GM18951 (cell line): ENCODE measurements around the gene CCNY.
"Not testable (repeated sequence)": the region's sequence is repeated elsewhere in the genome, so short reads cannot be mapped to it uniquely, and the experiment has no call there.

Experiments used
- POLR2A ChIP-seq: IDR thresholded peaks from 4 replicates; pipeline ENCODE4 v1.6.1; 2011; ENCODE audit warnings: mild to moderate bottlenecking; ENCODE audit not compliant: insufficient read length, insufficient read depth; ENCODE audit errors: extremely low read depth
- in situ Hi-C: fragments of 300-500 bp; cut with MboI; formaldehyde crosslinking; loops from one replicate; pipeline ENCODE4 v1.12.0; 2022; ENCODE audit warnings: low sequenced_read_pairs, mixed read lengths, inconsistent platforms; ENCODE audit not compliant: unreplicated experiment

The CCNY gene

DNA sequence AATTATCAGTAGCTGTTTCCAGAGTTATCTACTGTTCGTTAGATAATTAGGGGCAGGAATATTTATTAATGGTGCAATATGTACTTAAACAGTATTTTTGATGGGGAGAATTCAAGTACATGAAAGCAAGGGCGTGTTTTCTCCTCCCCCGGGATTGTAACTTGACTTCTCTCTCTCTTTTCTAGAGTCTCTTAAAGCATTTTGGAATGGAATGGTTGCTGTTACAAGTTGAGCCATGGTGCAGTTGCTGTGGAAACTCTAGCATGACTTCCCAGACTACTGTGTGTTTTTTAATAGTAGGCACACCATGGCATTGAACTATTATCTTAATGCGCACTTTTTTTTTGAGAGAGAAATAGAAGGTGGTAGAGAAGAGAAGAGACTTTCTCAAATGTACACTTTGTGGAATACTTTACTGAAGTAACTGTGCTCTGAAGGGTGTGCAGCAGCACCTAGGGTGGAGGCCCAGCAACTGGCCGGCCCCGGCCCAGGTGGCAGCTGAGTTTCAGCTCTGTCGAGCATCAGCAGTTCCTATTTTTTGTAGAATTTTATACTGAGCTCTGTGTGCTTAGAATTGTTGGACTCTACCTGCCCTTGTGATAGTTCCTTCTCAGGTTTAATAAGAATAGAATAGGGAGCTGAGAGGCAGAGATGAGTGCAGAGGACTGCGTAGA, 64.4 kb downstream of the CCNY start:
- in situ Hi-C loops, result no loop called here
- no peak for TF ChIP-seq POLR2A

DNA sequence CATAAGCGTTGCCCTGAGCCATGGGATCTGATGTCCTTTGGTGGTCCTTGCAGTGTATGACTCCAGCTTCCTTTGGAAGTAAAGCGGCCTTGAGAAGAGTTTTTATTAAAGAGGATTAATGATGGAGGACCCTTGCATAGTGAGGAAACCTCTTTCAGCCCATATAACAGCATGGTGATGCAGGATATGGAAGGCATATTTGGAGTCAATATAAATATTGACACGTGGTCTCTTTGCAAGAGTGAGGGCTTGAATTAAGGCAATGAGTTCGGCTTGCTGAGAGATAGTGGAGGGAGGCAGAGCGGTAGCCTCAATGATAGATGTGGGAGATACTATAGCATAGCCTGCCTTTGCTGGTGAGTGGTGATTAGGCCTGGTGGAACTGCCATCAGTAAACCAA, 67.2 kb downstream of the CCNY start:
- in situ Hi-C loops, result not testable (repeated sequence)

DNA sequence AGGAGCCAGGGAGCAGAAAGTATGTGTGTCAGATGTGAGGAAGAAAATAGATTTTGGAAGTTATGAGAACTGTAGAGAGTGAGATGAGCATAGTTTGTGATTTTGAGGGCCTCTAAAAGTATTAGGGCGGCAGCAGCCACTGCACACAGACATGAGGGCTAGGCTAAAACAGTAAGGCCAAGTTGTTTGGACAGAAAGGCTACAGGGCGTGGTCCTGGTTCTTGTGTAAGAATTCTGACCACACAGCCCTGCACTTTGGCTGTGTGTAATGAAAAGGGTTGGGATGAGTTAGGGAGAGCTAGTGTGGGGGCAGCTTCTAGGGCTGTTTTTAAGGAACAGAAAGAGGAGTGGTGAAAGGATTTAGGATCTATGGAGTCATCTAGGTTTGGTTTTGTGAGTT, 67.8 kb downstream of the CCNY start:
- in situ Hi-C loops, result not testable (repeated sequence)

DNA sequence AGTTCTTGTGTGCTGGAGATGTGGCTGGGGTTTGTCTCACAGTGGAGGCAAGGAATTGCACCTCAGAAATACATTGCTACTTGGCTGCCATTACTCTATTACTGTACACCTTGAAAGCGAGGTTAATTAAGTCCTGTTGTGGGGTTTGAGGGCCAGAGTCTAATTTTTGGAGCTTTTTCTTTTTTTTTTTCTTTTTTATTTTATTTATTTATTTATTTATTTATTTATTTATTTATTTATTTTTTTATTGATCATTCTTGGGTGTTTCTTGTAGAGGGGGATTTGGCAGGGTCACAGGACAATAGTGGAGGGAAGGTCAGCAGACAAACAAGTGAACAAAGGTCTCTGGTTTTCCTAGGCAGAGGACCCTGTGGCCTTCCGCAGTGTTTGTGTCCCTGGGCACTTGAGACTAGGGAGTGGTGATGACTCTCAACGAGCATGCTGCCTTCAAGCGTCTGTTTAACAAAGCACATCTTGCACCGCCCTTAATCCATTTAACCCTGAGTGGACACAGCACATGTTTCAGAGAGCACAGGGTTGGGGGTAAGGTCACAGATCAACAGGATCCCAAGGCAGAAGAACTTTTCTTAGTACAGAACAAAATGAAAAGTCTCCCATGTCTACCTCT, 69.8 kb downstream of the CCNY start:
- in situ Hi-C loops, result not testable (repeated sequence)

DNA sequence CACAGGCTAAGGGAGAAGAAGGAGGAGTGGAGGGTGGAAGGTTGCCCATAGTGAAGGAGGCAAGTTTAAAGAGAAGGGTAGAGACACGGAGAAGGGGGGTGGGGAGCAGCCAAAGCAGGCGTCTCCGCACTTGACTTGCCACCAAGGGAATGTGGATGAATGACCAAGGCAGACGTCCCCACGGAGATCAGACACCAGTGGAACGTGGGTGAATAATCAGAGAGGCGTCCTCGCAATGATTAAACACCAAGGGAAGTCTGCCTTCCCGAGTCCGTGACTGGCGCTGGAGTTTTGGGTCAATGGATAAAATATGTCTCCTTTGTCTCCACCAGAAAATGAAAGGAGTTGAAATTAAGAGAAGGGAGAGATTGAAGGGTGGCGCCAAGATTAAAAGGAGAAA, 71.4 kb downstream of the CCNY start:
- in situ Hi-C loops, result not testable (repeated sequence)

DNA sequence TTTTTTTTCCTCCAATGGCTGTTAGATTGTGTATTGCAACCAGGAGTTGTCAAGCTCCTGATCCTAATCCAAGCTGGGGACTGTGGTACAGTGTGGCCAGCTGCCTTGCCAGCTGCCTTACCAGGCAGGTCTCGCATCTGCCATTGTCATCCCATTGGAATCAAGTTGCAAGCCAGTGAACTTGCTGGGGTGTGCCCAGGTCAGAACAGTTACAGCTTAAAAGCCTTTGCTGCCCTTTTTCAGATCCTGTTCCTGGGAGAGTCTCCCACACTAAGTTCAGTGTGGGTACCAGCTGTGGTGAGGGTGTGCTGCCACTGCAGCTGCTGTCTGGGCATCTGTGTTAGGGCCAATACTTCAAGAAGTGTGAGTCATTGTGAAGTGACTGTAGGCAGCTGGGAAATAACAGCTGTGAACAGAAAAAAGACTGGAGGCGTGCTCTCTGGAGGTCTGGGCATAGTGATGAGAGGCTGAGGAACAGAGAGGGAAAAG, 72.8 kb downstream of the CCNY start:
- no peak for TF ChIP-seq POLR2A
- in situ Hi-C loops, result no loop called here

DNA sequence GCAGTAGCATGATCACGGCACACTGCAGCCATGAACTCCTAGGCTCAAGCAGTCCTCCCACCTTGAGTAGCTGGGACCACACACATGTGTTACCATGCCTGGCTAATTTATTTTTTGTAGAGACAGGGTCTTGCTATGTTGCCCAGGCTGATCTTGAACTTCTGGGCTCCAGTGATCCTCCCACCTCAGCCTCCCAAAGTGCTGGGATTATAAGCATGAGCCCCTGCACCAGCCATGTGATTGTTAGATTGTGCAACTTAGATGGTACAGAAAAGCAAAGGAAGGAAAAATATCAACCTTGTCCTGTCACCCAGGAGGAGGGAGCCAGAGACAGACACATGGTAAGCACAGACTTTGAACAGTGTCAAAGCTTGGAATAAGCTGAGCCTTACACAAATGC, 73.5 kb downstream of the CCNY start:
- in situ Hi-C loops, result no loop called here

DNA sequence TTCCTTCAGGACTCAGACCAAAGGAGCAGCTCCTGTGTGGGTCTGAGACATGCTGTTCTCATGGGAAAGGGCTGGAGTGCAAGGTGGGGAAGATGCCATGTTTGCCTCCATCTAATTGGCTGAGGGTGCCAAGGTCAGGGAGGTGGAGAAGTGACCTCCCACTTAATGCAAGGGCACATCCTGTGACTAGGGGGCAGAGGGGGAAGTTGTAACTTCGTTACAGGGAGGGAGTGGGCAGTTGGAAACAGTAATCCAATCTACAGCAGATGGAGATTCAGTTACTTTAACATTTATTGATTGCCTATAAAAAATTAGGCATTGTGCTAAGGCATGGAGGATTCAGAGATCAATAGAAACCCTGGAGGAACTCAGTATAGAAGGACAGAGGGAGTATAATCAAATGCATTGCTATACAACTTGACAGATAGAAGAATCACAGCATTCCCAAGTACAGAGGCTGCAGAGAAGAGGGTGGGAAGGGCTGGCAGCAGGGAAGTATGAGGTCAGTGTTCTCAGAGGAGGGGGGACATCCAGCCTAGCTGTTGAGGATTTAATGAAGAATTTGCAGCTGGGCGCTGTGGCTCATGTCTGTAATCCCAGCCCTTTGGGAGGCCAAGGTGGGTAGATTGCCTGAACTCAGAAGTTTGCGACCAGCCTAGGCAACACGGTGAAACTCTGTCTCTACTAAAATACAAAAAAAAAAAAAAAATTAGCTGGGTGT, 75.9 kb downstream of the CCNY start:
- no peak for TF ChIP-seq POLR2A

More for the DNA sequence above, 73.5 kb downstream of the CCNY start:
- TF ChIP-seq POLR2A, result no peak

DNA sequence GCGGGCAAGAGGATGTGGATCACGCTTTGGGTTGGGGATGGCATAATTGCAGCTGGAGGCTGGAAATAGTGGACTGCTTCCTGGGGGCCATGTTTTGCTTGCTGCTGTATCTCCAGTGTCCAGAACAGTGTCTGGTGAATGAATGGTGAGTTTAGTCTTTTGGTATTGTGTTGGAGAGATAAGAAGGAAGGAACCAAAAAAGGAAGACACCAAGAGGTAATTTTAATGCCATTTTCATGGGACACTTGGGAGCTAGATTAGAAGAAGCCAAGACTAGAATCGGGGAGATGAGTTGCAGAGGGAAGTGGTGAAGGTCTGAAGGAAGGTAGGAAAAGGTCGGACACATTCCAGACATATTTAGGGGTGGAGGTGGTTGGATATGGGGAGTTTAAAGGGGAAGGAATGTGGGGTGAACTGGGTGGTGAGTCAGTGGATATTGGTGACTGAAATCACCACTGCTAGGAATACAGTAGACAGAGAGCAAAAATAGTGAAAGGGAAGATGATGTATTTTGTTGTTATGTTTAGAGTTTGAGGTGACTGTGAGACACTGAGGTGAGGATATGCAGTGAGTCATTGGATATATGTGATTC, 76.7 kb downstream of the CCNY start:
- no peak for TF ChIP-seq POLR2A
- in situ Hi-C loops, result no loop called here

More for the DNA sequence above, 75.9 kb downstream of the CCNY start:
- in situ Hi-C loops, result no loop called here

DNA sequence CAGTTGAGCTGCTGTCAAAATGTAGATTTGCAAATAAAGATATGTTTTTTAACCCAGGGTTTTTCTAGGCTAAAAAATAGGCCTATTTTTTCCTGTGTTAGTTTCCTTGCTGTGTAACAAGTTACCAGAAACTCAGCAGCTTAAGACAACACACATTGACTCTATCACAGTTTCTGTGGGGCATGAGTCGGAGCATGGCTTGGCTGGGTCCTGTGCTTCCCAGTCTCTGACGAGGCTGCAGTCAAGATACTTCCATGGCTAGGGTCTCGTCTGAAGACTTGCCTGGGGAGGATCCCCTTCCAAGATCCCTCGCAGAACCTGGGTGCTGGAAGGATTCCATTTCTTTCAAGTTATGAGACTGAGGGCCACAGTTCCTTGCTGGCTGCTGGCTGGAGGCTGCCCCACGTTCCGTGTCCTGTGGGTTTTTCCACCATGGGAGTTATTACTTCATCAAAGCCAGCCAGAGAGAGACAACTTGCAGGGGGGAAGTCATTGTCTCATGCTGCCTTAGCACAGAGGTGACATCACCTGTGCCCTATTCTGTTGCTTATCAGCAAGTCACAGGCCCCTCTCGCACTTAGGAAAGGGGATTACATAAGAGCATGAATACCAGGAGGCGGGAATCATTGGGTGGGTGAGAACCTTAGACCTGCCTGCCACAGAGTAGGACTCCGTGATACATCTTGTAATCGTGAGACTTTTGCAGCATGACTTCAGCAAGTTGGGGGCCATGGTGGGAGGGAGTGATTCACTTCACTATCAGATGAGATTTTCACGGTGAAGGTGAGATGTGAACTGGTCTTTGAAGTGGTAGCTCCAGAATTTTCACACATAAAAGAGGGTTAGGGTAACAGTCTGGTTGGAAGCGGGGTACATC, 77.9 kb downstream of the CCNY start:
- no peak for TF ChIP-seq POLR2A
- in situ Hi-C loops, result no loop called here

DNA sequence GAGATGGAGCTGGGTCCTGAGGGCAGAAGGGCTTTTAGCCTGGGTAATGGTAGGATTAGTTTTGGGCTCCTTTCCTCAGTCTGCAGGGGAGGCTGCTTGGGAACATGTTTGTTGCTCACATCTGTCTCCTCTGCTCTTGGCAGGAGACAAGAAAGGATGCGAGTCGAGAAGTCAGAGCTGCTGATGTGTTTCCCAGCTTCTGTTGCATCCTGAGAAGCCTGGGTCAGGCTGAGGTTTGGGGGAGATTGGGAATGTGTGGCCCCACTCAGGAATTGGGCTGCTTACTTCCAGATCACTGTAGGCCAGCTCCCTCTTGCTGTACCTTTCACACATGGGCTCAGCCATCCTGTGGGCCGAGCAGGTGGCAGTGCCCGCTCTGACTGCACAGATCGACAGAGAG, 79.2 kb downstream of the CCNY start:
- in situ Hi-C loops, result no loop called here
- no peak for TF ChIP-seq POLR2A

DNA sequence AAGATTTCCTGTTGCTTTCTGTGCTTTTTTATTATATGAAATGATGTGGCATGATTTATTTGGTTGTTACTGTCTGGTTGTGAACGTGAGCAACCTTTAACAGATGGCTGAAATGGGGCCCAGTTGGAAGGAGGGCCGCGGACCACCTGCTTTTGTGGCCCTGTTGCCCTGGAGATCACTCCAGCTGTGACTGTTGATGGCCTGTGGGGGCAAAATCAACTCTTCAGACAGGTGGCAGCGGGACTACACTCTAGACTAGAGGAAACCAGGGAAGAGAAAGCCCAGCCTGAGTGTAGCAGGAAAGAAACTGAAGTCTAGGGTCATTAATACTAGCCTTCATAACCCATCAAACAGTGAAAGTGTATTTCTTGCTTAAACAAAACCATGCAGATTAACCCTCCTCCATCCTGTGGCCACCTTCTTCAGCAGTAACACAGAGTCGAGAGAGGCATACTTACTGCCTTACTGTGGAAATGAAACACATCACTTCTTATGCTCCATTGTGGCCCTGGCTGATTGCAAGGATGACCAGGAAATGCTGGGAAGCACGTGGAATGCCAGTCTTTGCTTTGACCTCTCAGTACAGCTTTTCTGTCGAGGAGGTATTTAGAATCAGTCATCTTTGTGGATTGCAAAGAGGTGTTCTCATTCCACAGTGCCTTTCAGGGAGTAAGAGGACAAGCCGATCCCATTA, 80.5 kb downstream of the CCNY start:
- in situ Hi-C loops, result no loop called here
- TF ChIP-seq POLR2A, result no peak

DNA sequence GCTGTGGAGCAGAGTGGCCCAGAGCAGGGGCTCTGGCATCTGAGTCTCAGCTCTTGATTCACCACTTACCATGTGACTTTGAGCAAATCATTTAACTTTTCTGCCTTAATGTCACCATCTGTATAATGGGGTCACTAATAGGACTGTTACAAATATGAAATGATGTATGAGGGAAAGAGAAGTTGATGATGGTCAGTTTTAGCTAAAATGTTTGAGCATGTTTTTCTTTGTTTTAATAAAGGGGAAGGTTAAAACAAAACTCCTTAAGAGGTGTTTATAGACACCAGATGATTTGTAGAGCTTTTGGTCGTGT, 81.0 kb downstream of the CCNY start:
- in situ Hi-C loops, result no loop called here
- no peak for TF ChIP-seq POLR2A

DNA sequence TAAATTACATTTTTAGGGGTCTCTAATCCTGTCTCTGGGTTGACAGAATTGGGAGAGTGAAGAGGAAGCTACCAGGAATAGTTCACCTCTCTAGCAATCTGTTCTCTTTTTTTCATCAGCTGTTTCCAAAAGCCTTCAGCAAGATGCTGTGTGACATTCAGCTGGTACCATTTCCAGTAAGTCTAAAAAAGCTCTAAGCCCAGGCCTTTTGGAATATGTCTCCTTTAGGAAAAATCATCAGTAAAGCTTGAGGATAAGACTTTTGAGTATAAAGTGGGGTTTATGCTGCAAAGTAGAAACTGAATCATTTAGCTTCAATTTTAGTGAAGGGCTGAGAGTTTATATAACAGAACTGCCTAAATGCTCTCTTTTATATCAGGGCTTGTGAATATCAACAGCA, 81.5 kb downstream of the CCNY start:
- TF ChIP-seq POLR2A, result no peak
- in situ Hi-C loops, result no loop called here

DNA sequence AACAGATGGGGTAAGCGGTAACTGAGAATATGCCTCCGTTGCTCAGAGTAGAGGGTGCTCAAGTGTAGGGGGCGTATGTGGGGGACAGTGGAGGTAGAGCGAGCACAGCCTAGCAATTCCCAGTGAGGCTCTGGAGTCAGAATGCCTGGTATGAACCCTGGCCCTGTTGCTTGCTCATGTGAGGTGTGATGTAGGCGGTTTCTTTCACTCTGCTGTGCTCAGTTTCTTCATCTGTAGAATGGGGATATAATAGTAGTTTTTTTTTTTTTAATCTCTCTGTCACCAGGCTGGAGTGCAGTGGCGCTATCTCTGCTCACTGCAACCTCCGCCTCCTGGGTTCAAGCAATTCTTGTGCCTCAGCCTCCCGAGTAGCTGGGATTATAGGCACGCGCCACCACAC, 82.3 kb downstream of the CCNY start:
- in situ Hi-C loops, result not testable (repeated sequence)
